ENCODE measurements around the gene SGTA. TPM values are rescaled to one million over a fixed set of nuclear protein-coding genes. Genes with fewer than 3 reads are reported as not detected.

SGTA gene
- total and polyA plus RNA-seq, 2 of the 4 experiments (the other 2 are of a cell fraction), result 17.4 to 72.9 TPM

DNA sequence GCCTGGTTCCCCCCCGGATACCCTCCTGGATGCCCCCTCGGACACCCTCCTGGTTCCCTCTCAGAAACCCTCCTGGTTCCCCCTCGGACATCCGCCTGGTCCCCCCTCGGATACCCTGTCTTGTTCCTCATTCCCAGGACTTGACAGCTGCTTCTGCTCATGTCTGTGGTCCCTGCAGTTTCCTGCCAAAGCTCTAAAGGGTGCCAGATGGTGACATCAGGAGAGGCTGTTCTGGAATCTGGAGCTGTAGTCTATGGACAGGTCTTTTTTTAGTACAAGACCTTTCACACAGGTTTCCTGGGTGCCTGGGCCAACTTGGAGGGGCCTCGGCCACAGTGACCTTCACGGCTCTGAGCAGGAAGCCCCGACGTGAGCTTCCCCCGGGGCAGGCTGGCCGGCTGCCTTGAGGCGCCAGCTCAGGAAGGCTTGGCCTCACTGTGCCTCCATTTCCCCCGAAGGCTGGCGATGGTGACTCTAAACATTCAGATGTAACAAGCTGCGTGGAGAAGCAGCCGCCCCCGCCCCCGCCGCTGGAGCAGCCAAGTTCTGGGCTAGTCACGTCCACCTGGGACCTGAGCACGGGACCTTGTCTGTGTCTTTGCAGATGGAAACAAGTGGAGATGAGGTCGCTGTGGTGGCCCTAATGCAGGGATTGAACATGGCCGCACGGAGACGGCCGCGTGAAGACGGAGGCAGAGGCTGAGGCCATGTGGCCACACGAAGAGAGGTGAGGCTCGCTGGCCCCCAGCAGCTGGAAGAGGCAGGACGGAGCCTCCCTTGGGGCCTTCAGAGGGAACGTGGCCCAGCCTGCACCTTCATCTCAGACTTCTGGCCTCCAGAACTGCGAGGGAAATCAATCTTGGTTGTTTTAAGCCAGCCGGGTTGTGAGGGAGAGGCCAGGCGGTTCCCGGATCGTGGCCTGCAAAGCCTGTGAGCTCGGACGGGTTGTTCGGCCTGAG, 12.7 kb downstream of the SGTA start:
- Histone ChIP-seq H3K4ac (ENCODE audit: low read depth, low read length) (no peak overlapping the region), H2AK9ac (replicated peaks; ENCODE audit: low read depth, low read length, poor library complexity) (peak overlapping the region; percentile 50), H2AK5ac (ENCODE audit: low read depth, low read length) (no peak overlapping the region), H3K18ac (ENCODE audit: low read depth, low read length) (no peak overlapping the region), H3K4me1 (ENCODE audit: control insufficient read depth, insufficient read depth, low read length) (peaks cover 2% of the 10 kb centered on the region; the same call in 1 of the 2 replicates), H3K27me3 (ENCODE audit: control insufficient read depth, insufficient read depth, low read length) (no peaks in the 10 kb centered on the region), H3K23ac (ENCODE audit: low read depth, low read length) (no peak overlapping the region), H2BK15ac (ENCODE audit: low read depth, low read length) (no peak overlapping the region), H4K91ac (ENCODE audit: insufficient read depth, low read depth, low read length) (no peak overlapping the region), H3K4me2 (ENCODE audit: low read depth, low read length) (no peak overlapping the region), H4K5ac (ENCODE audit: low read depth, low read length) (no peak overlapping the region), H3K27ac (ENCODE audit: insufficient read depth, low read length) (no peak overlapping the region), H4K20me1 (ENCODE audit: insufficient read depth, low read length) (peaks cover 66% of the 10 kb centered on the region), H2BK20ac (ENCODE audit: low read depth, low read length) (no peak overlapping the region), H2AFZ (replicated peaks; ENCODE audit: low read length, poor library complexity) (no peak overlapping the region), H3K9me1 (ENCODE audit: insufficient read depth, low read length) (peaks cover 2% of the 10 kb centered on the region; the same call in 1 of the 2 replicates), H2BK120ac (ENCODE audit: low read depth, low read length) (no peak overlapping the region), H2BK5ac (ENCODE audit: low read depth, low read length, poor library complexity, severe bottlenecking) (no peak overlapping the region), H3K79me1 (ENCODE audit: low read depth in 1 of 2, low read length in 2 of 2) (peaks cover 0 to 60% of the 10 kb centered on the region in 2 experiments; a peak in 2 of 4 replicates), H4K8ac (ENCODE audit: low read depth in 2 of 2, low read length in 2 of 2) (no peak overlapping the region), H3K56ac (ENCODE audit: extremely low read depth, insufficient read depth, low read length) (no peak overlapping the region), H3K14ac (replicated peaks; ENCODE audit: low read depth, low read length) (no peak overlapping the region), H3K36me3 (ENCODE audit: control insufficient read depth, insufficient read depth, low read length) (peaks cover 28% of the 10 kb centered on the region), H3K9ac (ENCODE audit: low read depth, low read length) (no peak overlapping the region), H3K9me3 (ENCODE audit: control insufficient read depth, insufficient read depth, low read length) (no peaks in the 10 kb centered on the region), H3K4me3 (ENCODE audit: insufficient read depth, low read depth, low read length) (no peak overlapping the region)
- no TSS peak for BruUV-seq (replicated peaks)
- DNase-seq (peak; percentile 47), ATAC-seq (ENCODE audit: low read depth) (peak; percentile 53)
- in situ Hi-C loops (cut with MboI; ENCODE audit: low sequenced_read_pairs) (no loop called here), intact Hi-C loops (cut with micrococcal nuclease) (no loop called here), dilution Hi-C loops (cut with HindIII; ENCODE audit: low sequenced_read_pairs, unreplicated experiment) (no loop called here)
- POLR2A ChIA-PET (ENCODE audit: unreplicated experiment), result no interaction called here
- WGBS, 2 experiments (ENCODE audit: extremely low coverage in 2 of 2, insufficient read length in 1 of 2), result 76% methylated on average over 30 of the region's 40 CpGs; no CpG with 5 or more reads in 1 of the 2 experiments
- CTCF ChIA-PET, result no interaction called here
- TF ChIP-seq NFE2L2 (IDR thresholded peaks at IDR 0.05; ENCODE audit: low read depth, low read length), result no peak
- no peak for TF ChIP-seq FOS (IDR thresholded peaks at IDR 0.05; ENCODE audit: low read depth, low read length)
- TF ChIP-seq RAD21 (IDR thresholded peaks at IDR 0.05; ENCODE audit: low read length), result no peak
- no peak for TF ChIP-seq MXI1 (IDR thresholded peaks at IDR 0.05; ENCODE audit: borderline replicate concordance, low read depth, low read length)
- no peak for TF ChIP-seq SMC3 (IDR thresholded peaks at IDR 0.05; ENCODE audit: low read depth, low read length)
- TF ChIP-seq, protein P1, sequence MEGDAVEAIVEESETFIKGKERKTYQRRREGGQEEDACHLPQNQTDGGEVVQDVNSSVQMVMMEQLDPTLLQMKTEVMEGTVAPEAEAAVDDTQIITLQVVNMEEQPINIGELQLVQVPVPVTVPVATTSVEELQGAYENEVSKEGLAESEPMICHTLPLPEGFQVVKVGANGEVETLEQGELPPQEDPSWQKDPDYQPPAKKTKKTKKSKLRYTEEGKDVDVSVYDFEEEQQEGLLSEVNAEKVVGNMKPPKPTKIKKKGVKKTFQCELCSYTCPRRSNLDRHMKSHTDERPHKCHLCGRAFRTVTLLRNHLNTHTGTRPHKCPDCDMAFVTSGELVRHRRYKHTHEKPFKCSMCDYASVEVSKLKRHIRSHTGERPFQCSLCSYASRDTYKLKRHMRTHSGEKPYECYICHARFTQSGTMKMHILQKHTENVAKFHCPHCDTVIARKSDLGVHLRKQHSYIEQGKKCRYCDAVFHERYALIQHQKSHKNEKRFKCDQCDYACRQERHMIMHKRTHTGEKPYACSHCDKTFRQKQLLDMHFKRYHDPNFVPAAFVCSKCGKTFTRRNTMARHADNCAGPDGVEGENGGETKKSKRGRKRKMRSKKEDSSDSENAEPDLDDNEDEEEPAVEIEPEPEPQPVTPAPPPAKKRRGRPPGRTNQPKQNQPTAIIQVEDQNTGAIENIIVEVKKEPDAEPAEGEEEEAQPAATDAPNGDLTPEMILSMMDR (conservative IDR thresholded peaks at IDR 0.05; ENCODE audit: low read depth, low read length), result no peak
- no peak for TF ChIP-seq RFX5 (IDR thresholded peaks at IDR 0.05; ENCODE audit: low read depth, low read length)
- TF ChIP-seq, protein P2, sequence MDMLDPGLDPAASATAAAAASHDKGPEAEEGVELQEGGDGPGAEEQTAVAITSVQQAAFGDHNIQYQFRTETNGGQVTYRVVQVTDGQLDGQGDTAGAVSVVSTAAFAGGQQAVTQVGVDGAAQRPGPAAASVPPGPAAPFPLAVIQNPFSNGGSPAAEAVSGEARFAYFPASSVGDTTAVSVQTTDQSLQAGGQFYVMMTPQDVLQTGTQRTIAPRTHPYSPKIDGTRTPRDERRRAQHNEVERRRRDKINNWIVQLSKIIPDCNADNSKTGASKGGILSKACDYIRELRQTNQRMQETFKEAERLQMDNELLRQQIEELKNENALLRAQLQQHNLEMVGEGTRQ (IDR thresholded peaks at IDR 0.05; ENCODE audit: low read depth, low read length), result no peak
- TF ChIP-seq, protein P3, sequence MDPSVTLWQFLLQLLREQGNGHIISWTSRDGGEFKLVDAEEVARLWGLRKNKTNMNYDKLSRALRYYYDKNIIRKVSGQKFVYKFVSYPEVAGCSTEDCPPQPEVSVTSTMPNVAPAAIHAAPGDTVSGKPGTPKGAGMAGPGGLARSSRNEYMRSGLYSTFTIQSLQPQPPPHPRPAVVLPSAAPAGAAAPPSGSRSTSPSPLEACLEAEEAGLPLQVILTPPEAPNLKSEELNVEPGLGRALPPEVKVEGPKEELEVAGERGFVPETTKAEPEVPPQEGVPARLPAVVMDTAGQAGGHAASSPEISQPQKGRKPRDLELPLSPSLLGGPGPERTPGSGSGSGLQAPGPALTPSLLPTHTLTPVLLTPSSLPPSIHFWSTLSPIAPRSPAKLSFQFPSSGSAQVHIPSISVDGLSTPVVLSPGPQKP (IDR thresholded peaks at IDR 0.05; ENCODE audit: borderline replicate concordance, low read depth, low read length), result no peak
- no peak for TF ChIP-seq RCOR1 (IDR thresholded peaks at IDR 0.05; ENCODE audit: insufficient replicate concordance, low read length)
- no peak for TF ChIP-seq CEBPB (IDR thresholded peaks at IDR 0.05; ENCODE audit: low read depth, low read length)
- TF ChIP-seq BHLHE40 (IDR thresholded peaks at IDR 0.05; ENCODE audit: low read depth, low read length), result no peak
- TF ChIP-seq CHD1 (IDR thresholded peaks at IDR 0.05; ENCODE audit: low read depth, low read length), result no peak
- TF ChIP-seq MAFK (IDR thresholded peaks at IDR 0.05; ENCODE audit: low read depth, low read length), result no peak

All from IMR-90 (cell line).